GM18861 (cell line): Measurements from ENCODE around the gene KIF5A.
"Not testable (repeated sequence)": the region's sequence is repeated elsewhere in the genome, so short reads cannot be mapped to it uniquely, and the experiment has no call there.

ENCODE experiments used
- ATAC-seq: cut with Tn5 transposase; IDR thresholded peaks from one replicate; pipeline ENCODE4 v1.9.1; 2021; ENCODE audit not compliant: unreplicated experiment

KIF5A gene

DNA sequence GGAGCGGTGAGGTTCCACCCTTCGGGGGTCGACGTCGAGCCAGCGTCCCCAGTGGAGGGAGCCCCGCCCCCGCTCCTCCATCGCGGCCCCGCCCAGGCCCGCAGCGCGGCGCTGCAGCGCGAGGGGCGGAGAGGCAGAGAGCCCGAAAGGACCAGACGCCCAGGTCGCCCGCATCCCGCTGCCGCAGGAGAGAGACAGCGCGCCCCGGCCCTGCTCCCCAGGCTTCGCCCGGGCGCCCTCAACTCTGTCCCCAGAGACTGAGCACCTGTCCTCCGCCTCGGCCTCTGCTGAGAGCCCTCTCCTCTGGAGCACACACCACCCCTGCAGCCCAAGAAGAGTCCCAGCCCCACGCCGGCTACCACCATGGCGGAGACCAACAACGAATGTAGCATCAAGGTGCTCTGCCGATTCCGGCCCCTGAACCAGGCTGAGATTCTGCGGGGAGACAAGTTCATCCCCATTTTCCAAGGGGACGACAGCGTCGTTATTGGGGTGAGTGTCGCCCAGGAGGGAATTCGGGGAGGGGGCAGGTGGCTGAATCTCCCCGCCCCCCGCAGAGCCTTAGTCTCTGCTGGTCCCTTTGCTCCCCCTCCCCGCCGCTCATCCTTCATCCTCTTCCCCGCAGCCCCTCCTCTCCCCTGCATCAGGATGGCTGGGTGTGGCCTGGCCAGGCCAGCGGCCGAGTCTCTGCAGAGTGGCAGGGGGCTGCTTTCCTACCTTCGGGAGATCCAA, at the start of gene KIF5A:
TSS of gene KIF5A (plus strand) at position 136 of the 732 bp plus-strand sequence. CDS start at position 364, 228 bp downstream.
- ATAC-seq: no peak

DNA sequence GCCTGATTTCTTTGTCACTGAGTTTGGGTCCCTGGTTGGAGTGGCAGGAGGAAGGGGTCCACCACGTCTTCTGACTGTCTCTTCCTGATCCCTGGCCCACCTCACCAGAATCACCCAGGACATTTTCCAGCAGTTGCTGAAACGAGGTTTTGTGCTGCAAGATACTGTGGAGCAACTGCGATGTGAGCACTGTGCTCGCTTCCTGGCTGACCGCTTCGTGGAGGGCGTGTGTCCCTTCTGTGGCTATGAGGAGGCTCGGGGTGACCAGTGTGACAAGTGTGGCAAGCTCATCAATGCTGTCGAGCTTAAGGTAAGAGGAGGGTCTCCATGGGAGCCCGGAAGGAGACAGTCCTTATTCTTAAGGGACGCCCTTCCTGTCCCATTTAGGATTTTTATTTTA, 49.6 kb upstream of the KIF5A start:
- ATAC-seq: no peak

DNA sequence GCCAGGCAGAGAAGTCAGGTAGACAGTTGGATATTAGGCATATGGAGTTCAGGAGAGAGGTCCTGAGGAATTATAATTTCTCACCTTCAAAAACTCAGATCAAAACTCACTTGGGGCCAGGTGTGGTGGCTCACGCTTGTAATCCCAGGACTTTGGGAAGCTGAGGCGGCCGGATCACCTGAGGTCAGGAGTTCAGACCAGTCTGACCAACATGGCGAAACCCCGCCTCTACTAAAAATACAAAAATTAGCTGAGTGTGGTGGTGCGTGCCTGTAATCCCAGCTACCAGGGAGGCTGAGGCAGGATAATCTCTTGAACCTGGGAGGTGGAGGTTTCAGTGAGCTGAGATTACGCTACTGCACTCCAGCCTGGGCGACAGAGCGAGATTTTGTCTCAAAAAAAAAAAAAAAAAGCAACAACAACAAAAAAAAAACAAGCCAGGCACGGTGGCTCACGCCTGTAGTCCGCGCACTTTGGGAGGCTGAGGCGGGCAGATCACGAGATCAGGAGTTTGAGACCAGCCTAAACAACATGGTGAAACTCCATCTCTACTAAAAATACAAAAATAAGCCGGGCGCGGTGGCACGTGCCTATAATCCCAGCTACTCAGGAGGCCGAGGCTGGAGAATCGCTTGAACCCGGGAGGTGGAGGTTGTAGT, 47.4 kb upstream of the KIF5A start:
- not testable (repeated sequence) for ATAC-seq

DNA sequence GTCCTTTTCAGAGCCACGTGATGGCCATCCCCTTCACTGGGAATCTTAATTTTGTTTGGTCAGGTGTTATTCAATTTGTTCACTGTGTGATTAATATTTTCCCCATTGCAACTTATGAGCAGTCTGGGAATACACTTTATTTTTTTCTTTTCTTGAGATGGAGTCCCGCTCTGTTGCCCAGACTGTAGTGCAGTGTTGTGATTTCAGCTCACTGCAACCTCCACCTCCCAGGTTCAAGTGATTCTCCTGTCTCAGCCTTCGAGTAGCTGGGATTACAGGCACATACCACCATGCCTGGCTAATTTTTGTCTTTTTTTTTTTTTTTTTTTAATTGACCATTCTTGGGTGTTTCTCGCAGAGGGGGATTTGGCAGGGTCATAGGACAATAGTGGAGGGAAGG, 43.3 kb upstream of the KIF5A start:
- ATAC-seq: not testable (repeated sequence)

DNA sequence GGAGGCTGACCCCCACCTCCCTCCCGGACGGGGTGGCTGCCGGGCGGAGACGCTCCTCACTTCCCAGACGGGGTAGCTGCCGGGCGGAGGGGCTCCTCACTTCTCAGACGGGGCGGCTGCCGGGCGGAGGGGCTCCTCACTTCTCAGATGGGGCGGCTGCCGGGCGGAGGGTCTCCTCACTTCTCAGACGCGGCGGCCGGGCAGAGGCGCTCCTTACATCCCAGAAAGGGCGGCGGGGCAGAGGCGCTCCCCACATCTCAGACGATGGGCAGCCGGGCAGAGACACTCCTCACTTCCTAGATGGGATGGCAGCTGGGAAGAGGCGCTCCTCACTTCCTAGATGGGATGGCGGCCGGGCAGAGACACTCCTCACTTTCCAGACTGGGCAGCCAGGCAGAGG, 42.0 kb upstream of the KIF5A start:
- ATAC-seq: not testable (repeated sequence)

DNA sequence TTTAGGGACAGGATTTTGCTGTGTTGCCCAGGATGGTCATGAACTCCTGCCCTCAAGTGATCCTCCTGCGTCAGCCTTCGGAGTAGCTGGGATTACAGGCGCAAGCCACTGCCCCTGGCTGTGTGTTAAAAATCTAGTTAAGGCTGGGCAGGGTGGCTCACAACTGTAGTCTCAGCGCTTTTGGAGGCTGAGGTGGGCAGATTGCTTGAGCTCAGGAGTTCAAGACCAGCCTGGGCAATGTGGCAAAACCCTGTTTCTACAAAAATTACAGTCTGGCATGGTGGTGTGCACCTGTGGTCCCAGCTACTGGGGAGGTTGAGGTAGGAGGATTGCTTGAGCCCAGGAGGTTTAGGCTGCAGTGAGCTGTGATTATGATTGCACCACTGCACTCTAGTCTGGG, 38.7 kb upstream of the KIF5A start:
- no peak for ATAC-seq

DNA sequence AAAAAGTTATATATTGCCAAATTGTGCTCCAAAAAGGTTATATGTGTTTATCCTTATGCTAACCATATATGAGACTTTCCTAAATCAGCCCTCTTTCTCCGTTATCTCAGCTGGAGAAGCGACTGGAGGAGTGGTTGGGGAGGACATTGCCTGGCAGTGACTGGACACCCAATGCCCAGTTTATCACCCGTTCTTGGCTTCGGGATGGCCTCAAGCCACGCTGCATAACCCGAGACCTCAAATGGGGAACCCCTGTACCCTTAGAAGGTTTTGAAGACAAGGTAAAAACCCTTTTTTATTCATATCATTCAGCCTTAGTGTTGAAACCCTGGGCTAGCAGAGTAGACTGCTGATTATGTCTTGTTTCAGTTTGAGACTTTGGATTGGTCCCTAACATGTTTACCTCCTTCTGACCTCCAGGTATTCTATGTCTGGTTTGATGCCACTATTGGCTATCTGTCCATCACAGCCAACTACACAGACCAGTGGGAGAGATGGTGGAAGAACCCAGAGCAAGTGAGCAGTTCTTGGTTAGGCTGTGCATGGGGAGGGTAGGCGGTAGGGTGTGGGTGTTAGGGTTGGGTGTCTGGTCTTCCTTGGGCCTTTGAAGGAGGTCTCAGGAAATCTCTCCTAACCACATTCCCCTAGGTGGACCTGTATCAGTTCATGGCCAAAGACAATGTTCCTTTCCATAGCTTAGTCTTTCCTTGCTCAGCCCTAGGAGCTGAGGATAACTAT, 38.1 kb upstream of the KIF5A start:
- ATAC-seq: no peak

DNA sequence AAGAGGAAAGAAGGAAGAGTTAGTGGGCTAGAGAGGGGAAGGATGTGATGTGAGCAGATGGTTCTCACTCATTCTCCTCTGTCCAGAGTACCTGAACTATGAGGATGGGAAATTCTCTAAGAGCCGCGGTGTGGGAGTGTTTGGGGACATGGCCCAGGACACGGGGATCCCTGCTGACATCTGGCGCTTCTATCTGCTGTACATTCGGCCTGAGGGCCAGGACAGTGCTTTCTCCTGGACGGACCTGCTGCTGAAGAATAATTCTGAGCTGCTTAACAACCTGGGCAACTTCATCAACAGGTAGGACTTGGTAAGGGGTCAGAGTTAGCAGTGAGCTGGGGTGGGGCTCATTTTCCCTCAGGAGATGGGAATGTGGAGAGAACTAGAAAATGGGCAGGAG, 37.2 kb upstream of the KIF5A start:
- no peak for ATAC-seq

DNA sequence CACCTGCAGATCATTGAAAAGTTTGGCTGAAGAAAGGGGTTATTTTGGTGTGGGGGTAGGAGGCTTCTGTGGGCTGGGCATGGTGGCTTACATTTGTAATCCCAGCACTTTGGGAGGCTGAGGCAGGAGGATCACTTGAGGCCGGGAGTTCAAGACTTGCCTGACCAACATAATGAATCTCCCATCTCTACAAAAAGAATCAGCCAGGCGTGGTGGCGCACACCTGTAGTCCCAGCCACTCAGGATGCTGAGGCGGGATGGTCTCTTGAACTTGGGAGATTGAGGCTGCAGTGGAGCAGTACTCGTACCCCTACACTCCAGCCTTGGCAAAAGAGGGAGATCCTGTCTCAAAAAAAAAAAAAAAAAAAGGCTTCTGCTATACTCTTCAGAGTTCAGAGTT, 36.6 kb upstream of the KIF5A start:
- no peak for ATAC-seq

DNA sequence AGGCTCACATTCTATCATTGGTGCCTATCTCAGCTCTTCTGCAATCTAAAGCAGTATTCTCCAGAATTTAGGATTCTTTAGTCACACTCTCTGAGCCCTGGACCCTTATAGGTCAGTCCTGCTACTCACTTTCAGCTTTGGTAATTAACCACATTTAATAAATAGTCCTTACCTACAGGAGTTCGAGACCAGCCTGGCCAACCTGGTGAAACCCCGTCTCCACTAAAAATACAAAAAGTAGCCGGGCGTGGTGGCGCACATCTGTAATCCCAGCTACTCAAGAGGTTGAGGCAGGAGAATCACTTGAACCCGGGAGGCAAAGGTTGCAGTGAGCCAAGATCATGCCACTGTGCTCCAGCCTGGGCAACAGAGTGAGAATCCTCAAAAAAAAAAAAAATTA, 36.2 kb upstream of the KIF5A start:
- not testable (repeated sequence) for ATAC-seq

DNA sequence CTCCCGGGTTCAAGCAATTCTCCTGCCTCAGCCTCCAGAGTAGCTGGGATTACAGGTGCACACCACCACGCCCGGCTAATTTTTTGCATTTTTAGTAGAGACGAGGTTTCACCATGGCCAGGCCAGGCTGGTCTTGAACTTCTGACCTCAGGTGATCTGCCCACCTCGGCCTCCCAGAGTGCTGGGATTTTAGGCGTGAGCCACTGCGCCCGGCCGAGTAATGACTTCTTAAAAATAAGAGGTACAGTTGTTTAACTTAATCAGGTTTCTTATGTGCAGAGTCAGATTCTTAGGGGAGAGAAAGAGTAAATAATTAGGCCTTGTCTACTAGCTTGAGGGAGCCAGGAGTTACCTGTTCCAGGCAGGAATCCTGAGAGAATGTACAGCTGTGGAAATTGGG, 35.6 kb upstream of the KIF5A start:
- ATAC-seq: not testable (repeated sequence)

DNA sequence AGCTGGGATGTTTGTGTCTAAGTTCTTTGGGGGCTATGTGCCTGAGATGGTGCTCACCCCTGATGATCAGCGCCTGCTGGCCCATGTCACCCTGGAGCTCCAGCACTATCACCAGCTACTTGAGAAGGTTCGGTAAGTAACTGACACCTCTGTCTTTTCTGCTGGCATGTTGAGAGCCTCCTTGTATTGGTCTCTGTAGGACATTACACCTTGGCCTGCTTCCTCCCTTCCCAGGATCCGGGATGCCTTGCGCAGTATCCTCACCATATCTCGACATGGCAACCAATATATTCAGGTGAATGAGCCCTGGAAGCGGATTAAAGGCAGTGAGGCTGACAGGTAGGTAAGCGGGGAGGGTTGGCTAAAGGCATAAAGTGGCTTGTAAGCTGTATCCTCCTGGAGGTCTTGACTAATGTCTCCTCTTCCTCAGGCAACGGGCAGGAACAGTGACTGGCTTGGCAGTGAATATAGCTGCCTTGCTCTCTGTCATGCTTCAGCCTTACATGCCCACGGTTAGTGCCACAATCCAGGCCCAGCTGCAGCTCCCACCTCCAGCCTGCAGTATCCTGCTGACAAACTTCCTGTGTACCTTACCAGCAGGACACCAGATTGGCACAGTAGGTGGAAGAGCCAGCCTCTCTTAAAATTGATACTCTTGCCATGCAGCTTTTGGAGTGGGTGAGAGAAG, 35.0 kb upstream of the KIF5A start:
- no peak for ATAC-seq

DNA sequence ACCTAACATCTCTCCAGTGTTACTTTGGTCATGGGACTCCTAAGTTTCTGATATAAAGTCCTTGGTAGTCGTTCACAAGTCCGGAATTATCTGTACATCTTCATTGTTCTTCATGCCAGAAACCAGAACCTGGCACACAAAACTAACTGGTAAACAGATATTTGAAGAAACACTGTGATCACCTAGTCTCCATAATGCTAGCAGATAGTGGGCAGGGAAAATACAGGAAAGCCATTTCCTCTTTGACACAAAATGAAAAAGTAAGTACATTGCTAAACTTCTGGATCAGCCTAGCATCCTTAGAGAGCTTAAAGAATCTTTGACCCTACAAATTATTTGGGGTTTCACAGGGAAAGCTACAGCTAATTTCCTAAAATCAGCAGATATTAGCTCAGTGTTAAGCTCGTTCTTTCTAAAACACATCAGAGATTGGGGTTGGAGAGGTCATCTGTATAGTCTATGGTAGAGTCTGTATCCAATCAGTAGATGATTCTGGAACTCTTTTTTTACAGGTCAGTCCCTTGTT, 34.4 kb upstream of the KIF5A start:
- ATAC-seq: no peak

DNA sequence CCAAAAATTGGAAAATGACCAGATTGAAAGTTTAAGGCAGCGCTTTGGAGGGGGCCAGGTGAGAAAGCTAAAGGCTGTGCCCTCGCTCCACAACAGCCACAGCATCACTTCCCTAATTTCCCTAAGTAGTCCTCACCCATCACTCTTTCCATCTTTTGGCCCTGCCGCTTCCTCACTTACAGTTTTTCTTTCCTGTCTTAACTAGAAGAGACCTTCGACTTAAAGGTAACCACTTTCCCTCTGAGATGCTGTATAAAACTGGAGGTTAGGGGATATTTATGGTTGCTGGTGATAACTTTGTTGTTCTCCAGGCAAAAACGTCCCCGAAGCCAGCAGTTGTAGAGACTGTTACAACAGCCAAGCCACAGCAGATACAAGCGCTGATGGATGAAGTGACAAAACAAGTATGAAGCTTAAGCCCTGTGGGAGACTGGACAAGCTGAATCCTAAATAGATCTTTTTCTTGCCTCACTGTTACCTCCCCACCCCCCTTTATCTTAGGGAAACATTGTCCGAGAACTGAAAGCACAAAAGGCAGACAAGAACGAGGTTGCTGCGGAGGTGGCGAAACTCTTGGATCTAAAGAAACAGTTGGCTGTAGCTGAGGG, 33.8 kb upstream of the KIF5A start:
- ATAC-seq: no peak

DNA sequence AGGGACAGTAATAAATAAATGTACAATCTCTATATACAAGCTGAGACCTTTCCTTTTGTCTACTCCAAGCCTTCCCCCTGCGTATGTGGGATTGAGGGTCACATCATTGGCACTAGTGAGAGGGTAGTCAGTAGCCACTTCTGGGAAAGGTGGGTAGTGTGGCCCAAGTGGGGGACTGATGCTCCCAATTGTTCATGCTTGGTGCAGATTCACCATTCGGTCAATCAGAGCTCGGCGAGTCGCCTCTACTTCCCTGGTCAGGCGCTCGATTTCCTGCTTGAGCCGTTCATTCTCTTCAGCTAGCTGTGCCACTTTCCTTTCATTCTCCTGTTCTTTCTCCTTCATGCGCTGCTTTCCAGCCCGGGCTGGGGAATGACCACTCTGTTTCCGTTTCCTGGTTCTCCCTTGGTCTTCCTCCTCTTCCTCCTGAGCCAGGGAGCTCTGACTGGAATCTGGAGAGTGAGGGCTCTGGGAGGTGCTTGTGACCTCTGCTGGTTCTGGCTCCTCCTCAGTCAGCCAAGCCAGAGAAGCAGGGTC, 33.2 kb upstream of the KIF5A start:
- no peak for ATAC-seq

DNA sequence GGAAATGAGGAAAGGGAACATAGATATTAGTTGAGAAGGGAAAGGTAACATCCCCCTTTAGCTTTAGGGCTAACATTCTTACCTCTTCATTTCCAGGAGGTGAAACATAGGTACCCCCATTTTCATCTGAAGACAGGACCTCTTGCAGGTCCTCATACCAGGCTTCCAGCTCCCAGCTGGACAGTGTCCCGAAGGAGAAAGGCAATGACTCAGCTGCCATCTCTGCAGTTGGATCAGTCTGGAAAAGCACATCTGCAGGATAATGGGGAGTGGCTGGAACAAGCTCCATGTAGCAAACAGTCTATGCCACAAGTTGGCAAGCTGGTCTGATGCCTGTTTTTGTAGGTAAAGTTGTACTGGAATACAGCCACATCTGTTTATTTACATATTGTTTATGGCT, 32.7 kb upstream of the KIF5A start:
- ATAC-seq: no peak

DNA sequence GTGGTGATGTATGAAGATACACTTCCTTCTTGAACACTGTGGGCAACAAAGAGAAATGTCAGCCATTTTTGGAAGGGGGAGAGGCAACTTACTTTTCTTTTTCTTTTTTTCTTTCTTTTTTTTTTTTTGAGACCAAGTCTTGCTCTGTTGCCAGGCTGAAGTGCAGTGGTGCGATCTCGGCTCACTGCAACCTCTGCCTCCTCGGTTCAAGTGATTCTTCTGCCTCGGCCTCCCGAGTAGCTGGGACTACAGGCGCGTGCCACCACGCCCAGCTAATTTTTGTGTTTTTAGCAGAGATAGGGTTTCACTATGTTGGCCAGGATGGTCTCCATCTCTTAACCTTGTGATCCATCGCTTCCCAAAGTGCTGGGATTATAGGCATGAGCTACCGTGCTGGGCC, 32.1 kb upstream of the KIF5A start:
- ATAC-seq: not testable (repeated sequence)

DNA sequence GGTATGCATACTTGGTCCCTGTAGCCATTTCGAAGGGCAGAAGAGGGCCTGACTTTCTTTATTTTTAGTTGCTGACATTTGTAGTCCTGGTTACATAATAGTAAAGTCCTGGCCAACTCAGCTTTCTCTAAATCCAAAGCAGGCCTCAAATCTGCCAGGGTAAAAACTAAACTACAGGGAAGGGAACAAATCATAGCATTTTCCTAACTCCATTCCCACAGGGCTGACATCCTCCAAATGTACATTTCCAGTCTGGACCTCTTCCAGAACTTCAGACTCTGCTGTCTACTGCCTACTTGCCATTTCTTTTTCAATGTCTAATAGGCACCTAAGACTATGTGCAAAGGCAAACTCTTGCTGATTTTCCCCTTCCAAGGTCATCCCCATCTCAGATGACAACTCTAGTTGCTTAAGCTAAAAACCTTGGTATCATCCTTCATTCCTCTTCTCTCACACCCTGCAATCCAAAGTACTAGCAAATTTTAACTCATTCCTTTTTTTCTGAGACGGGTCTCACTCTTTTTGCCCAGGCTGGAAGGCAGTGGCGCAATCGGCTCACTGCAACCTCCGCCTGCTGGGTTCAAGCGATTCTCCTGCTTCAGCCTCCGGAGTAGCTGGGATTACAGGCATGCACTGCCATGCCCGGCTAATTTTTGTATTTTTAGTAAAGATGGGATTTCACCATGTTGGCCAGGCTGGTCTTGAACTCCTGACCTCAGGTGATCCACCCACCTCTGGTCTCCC, 31.5 kb upstream of the KIF5A start:
- ATAC-seq: no peak

DNA sequence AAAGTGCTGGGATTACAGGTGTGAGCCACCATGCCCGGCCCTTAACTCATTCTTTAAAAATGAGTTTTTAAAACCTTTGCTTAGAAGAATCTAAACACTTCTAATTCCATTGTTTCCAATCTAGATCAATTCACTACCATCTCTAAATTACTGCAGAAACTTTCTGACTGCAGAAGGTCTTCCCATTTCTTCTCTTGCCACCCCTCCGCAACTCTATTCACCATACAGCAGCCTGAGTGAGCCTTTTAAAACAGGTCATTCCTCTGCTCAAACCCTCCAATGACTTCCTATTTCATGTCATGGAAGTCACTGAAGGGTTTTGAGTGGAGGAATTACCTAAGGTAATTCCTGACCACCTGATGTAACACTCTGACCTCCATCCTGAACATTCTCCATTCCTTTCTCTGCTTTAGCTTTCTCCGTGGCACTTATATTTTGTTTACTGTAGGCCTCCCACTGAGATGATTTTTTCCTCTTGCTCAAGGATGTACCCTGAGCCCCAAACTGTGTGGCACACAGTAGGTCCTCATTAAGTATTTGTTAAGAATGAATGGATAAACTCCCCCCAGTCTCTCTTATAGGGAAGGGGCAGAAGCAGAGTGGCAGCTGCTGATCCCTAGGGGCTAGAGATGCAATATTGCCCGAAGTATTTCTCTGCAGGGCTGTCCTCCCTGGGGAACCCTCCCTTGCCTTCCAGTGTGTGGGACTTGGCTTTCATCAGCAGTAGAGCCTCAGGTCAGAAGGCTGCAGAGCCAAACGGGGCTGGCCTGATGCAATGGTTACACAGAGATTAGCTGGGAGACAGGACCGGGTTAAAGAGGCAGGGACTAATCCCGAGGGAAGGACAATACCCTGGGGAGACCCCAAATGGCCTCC, 30.7 kb upstream of the KIF5A start:
- ATAC-seq: no peak
